C4-2B (cell line): ENCODE measurements around the gene GAS7.

Experiments
- CTCF ChIP-seq: fragments of 450-650 bp; conservative IDR thresholded peaks from 2 replicates; pipeline ENCODE4 v1.5.1; 2017; ENCODE audit warnings: mild to moderate bottlenecking
- ZFX ChIP-seq: fragments of 450-650 bp; IDR thresholded peaks from 2 replicates; pipeline ENCODE4 v1.6.1; 2017

GRCh38 chr17:9886141-9886930 lies 312.1 kb downstream of the GAS7 start:
- no peak for TF ChIP-seq CTCF
- no peak for TF ChIP-seq ZFX
